Measurements from ENCODE around the gene ATP1B1.

The ATP1B1 gene

GRCh38 chr1:169106095-169106920, at the start of gene ATP1B1:
Gene ATP1B1 (plus strand): TSS chr1:169106690. CDS start chr1:169106830, 140 bp downstream.
- peak; percentile 56 for DNase-seq

- DNase-seq, result no peak
These were observed 47.1 kb upstream of the ATP1B1 start for GRCh38 chr1:169059421-169059820.

DNA sequence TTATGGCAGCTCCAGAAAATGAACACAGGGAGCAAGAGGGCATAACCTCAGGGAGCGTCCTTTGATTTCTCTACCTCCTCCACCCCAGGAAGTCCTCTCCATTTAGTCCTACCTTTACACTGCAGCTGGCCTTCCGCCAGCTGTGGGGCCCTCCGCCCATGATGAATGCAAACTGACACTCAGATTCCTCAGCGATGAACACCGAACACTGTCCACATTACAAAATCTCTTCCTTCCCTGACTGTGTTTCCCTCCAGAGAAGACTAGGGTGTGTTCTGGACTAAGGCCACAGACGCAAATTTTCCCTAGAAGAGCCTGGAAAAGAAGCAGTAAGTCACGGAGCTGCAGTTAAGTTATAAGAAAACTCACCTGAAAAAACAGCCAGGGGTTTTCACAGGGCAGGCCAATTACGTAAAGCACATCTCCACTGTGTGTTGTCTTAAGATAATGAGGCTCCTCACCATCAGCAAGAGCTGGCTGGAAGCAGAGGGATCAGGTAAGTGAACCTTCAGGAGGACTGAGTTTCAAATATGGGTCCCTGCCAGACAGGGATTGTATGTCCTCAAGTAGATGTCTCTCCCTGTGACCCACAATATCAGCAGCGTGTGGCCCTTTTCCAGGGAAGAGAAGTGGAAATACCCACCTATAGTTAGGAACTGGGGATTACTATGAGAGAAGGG, 46.3 kb upstream of the ATP1B1 start:
- DNase-seq, result no peak

DNA sequence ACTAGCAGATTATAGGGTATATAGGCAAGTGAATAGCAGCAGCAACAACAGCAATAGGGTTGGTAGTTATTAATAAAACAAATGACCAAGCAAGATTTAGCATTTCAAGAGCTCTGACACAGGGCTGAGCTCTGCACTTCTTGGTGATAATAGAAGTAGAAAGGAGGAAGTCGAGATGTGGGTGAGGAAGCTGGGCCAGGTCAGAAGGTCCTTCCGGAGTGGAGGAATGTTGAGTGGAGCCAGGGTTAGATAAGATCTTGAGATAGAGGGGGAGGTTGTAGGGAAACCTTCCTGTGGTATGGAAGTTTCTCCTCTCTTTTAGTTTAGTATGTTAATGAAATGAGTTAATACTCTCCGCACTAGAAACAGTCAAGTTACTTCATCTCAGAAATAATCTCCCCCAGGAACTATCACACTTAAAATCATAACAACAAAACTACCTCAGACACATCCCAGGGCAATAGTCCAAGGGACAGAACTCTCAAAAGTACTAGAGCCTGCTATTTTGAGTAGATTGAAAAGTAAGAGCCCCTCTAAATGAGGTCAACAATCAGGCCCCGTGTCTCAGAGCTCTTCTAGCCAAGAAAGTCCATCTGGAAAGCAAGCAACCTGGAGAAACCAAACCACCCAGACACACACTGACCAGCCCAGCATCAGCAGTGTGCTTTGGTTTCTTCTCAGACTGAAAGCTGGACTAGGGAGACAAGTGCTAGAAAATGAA, 45.4 kb upstream of the ATP1B1 start:
- DNase-seq, result no peak

DNA sequence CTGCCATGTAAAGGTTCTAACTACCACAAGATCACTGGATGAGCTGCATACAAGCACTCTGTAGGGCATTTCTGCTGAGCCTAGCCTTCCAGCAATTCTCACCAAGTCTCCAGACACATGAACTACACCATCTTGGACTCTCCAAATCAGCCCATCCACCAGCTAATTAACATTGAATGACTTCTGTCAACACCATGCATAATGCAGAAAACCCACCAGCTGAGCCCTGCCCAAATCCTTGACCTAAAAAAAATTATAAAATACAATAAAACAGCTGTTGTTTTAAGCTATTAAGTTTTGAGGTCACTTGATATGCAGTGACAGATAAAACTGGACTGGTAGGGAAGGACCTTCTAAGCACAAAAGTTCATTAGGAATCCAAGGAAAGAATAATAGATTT, 44.3 kb upstream of the ATP1B1 start:
- DNase-seq, result no peak

DNA sequence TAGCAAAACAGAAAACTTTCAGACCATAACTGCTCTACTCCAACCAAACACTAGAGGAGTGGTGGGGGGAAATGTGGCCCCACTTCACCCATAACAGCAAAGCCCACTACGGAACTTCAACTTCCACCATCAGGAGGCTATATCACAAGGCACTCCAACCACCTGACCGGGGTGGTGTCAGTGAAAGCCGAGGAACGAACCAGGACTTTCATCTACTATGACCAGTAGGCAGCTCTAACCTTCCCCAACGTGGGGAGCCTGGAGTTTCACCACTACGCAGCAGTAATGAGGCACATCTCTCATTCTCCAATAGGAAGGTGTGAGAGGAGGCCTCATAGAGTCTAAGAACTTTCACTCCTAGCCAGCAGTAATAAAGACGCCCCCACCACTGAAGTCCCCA, 42.4 kb upstream of the ATP1B1 start:
- no peak for DNase-seq

DNA sequence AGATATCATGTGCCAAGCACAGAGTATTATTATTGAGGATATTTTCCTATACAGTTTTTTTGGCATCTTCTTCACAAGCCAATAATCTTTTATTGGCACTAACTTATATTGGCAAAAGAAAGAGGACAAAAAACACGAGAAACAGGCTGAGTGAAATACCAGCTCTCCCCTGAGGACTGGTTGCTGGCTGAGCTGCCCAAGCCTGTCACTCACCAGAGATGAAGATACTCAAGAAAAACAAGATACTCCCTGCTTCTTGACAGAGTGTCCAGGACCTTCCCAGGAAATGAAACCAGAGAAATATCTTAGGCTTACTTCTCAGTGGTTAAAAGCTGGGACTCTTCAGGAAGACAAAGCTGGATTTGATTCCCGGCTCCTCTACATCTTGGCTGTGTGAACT, 35.9 kb upstream of the ATP1B1 start:
- DNase-seq, result no peak

DNA sequence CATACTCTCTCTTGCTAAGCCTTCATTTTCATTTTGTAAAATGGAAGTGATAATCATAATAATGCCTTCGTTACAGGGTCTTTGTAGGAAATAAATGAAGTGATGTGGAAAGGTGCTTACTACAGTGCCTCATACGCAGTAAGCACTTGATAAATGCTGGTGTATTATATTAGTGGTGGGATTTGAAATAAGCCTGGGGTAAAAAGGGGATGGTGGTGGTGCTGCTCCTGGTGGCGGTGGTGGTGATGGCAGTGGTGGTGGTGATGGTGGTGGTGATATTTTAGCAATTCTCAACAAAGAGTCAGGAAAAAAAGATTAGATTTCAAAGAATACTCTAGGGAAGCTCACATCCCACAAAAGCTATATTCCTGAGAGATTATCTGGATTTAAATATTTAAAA, 35.5 kb upstream of the ATP1B1 start:
- no peak for DNase-seq

GRCh38 chr1:169072945-169073725, 33.4 kb upstream of the ATP1B1 start:
- peak; percentile 8 for DNase-seq

- DNase-seq, result no peak
These were observed 28.2 kb upstream of the ATP1B1 start for GRCh38 chr1:169078163-169078883.

DNA sequence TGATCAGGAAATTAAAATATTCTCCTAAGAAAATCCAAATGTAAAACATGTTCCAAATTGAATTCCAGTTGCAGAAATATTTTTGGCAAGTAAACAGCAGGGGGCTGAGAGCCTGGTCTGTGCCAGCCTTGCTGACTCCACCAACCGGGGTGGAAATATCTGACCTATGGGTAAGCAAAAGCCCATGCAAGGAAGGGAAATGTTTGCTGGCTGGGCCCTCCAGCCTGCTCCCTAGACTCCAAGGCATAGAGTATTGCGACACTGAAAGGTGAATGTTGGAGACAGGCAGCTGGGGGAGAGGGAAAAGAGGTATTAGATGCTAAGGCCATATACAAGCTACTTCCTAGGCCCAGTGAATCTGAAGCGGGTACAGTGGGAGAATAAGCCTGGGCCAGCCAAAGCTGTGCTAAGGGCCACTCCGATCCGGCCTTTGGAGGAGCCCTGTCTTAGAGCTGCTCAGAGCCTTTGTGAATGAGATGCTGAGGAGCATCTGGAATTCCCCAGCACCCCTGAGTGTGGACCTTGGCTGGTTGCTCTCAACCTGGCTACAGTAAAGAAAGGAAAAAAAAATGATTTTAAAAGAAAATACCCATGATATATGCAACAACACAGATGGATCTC, 24.9 kb upstream of the ATP1B1 start:
- no peak for DNase-seq

GRCh38 chr1:169085911-169086310, 20.6 kb upstream of the ATP1B1 start:
- no peak for DNase-seq

DNA sequence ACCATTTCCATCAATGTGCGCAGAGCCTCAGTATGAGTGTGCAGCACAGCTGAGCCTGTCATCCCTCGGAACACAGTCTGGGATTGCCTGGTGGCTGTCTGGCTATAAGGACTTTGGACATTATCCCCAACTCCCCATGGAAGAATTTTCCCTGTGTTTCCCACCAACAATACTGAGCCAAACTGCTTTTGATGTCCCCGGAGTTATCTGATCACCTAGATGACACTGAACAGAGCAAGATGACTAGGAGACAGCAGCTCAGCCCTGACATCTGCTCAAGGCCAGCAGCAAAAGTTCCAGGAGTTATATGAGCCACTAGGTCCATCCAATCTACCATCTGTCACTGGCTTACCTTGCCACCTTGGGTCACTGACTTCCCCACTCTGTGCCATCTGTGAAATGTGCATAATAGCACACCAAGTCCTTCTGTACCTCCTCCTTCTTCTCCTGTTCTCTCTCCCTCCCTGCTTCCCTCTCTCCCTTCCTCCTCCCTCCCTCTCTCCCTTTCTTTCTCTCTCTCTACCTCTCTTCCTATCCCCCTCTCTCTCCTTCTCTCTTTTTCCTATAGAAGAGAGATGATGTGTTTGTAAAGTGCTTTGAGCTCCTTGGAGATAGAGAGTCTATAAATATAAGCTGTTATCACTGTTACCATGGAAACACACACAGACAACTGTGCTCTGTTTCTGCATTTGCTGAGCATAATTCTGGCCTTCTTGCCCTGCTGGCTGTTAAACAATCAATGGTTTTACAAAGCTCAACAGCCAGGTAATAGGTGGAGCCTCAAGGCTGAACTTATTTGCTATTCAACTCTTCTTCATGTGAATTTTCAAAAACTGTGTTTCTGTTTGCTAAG, 19.7 kb upstream of the ATP1B1 start:
- no peak for DNase-seq

GRCh38 chr1:169087876-169088275, 18.6 kb upstream of the ATP1B1 start:
- no peak for DNase-seq

DNA sequence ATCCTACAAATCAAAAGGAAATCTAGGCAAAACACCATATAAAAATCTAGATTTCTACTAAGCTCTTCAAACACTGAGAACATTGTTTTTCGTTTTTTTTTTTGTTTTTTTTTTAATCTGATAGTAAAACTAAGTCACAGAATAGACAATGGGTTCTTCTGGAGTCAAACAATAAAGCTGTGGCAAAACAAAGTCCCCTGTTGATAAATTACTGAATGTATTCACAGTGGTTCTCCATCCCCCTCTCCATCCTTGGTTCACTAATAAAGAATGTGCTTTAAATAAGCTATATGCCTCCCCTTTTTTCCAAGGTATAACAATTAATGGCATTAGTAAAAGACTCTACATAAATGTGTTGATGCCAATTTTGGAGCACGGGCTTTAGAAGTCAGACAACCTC, 16.7 kb upstream of the ATP1B1 start:
- DNase-seq, result no peak

- DNase-seq, result no peak
These were observed 16.1 kb upstream of the ATP1B1 start for GRCh38 chr1:169090308-169090899.

DNA sequence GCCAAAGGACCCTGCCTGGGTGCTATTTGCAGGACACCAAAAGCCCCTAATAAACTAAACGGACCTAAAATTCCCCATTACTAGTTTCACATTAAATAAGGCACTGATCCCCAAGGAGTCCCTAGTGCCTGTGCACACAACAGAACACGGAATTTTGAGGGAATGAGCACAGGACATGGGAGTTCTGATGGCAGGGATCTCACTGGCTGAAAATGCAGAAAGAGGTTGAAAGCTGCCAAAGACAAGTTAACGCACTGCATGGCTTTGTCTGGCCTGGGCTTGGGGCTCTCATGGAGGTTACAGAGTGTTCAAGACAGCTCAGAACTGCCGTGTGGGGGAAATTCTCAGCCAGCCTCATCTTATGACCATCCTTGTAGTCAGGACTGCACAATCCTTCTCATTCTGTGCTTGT, 15.6 kb upstream of the ATP1B1 start:
- no peak for DNase-seq

GRCh38 chr1:169091480-169091941, 15.0 kb upstream of the ATP1B1 start:
- no peak for DNase-seq

DNA sequence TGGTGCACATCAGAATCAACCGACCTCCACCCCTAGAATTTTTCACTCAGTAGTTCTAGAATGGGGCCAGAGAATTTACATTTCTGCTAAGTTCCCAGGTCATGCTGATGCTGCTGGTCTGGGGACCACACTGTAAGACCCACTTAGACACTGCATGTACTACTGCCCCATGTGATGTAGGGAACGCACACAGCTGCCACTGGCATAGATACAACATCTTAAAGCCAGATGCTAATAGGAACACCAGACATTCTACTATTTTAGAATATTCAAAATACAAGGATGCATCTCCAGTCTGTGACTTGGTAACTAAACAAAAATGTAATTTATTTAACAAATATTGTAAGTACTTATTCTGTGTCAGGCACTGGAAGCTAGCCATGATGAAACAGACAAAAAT, 14.1 kb upstream of the ATP1B1 start:
- no peak for DNase-seq

GRCh38 chr1:169094897-169095569, 11.5 kb upstream of the ATP1B1 start:
- DNase-seq, result no peak
